Inflammatory macrophage treated with lipopolysaccharide for 1 hour (primary cell): ENCODE results near the gene LRRC15.
A peak's percentile ranks its signal among the peaks of the same experiment; 100 is the strongest.

Experiments
- DNase-seq, 2 donors: peaks; one replicate each; pipeline ENCODE4 v3.0.0-alpha.2; 2020 to 2022

Gene LRRC15

DNA sequence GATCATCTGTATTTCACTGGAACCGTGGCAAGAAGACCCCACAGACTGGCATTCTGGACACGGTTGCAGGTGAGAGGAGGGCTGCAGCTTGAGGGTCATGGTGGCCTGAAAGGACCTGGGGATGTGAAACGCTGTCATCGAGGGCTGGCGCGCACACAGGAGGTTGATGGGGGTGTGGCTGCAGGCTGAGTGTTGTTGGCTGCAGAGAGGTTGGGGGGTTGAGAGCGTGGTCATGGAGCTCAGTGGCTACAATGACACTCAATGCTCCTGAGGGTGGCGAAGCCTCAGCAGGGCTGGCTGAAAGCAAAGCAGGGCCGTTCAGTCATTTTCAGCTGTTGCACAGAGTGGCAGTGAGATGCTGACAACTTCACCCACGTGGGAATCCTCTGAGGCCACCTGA, 39.4 kb downstream of the LRRC15 start:
- no peak for DNase-seq

DNA sequence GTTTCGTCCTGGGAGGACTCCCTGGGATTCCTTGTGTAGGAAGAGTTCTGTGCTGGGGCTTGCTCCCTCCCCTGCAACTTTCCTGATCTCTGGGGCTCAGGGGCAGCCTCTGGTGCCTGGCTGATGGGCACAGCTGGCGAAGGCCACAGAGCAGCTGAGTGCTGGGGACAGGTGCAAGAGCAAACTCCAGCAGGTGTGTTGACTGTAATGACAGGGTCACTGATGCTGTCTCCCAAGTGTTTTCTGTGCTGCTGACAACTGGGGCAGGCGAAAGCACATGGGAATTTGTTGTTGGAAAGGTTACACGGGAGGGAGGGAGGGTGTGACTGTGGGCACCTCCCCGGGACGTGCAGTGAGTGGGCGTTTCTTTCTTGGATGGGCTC, 40.0 kb downstream of the LRRC15 start:
- no peak for DNase-seq

DNA sequence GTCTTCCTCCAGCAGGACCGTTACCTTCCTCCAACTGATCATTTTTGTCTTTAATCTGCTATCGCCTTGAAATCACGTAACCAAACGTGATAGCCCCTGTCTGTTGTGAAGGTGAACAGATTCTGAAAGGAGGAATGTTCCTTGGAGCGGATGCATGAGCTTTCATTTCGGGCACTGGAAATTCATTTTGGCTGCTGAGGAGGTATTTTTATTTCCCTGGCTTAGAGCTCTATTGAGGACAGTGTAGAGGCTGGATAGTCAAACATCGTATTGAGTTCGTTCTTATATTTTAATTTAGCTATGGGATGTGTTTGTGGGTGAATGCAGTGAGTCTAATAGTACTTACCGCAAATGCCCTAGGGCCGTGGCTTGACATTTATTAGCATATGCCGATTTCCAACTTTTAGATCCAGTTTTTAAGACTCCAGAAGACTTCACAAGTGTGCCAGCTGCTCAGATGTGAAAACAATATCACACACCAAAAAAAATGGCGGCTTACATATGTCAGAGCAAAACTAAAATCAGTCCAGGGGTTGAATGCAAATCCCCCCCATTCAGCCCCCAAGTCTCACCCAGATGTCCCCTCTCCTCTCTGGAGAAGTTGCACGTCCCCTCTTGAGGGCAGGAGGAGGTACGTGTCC, 40.5 kb downstream of the LRRC15 start:
- no peak for DNase-seq

DNA sequence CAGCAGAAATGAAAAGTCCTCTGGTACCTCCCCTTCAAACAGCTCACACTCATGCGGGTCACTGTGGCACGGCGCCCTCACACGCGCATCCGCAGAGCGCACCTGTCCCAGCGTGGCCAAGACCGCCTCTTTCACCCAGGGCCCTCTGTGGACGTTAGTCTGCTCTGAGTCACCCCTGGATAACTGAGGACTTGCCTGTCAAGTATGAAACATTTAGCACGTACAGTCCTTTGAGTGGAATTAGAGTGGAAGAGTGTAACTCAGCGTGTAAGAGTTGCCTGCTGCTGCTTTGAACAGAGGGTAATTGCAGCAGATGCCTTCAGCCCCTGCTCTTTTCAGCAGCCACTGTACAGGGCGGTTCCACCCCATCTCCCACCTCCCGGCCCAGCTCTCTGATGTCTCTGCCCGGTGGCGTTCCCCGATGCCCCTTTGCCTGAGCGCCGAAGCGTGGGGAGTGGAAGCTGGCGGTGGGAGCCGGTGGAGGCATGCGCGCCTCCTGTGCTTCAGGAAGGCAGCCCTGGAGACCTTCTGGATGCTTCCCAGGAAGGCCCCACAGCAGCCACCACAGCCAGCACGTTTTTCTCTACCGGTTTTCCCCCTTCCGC, 41.4 kb downstream of the LRRC15 start:
- no peak for DNase-seq

DNA sequence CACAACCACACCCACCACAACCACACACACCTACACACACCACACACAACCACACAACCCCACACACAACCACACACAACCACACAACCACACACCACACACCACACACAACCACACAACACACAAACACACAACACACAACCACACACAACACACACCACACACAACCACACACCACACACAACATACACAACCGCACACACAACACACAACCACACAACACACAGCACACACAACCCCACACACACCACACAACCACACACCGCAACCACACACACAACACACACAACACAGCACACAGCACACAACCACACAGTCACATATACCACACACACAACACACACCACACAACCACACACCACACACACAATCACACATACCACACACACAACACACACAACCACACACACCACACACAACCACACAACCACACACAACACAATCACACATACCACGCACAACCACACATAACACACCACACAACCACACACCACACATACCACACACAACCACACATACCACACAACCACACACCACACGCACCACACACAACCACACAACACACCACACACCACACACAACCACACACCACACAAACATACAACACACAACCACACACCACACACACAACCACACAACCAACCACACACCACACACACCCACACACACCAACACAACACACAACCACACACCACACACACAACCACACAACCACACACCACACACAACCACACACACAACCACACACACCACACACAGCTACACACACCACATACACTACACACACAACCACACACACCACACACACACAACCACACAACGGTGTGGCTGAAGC, 42.1 kb downstream of the LRRC15 start:
- DNase-seq = no peak

GRCh38 chr3:194326968-194327217, 42.6 kb downstream of the LRRC15 start:
- DNase-seq = no peak

DNA sequence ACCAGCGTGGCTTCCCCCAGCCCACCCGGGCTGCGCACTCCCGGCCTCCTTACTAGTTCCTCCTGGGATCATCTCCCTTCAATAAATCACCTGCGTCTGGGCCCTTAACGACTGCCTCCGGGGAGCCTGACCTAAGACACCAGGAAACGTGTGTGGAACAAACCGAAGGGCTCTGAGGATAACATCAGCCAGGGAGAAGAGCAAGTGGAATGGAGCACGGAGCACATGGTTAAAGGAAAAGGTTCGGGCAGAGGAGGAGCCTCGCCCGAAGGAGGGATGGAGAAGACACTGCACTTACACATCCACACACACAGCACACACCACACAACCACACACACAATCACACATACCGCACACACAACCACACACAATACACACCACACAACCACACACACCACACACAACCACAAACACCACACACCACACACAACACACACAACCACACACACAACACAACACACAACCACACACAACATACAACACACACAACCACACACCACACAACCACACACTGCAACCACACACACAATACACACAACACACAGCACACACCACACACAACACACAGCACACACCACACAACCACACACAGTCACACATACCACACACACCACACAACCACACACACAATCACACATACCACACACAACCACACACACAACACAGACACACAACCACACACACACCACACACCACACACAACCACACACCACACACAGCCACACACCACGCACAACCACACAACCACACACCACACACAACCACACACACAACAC, 43.2 kb downstream of the LRRC15 start:
- DNase-seq = no peak

DNA sequence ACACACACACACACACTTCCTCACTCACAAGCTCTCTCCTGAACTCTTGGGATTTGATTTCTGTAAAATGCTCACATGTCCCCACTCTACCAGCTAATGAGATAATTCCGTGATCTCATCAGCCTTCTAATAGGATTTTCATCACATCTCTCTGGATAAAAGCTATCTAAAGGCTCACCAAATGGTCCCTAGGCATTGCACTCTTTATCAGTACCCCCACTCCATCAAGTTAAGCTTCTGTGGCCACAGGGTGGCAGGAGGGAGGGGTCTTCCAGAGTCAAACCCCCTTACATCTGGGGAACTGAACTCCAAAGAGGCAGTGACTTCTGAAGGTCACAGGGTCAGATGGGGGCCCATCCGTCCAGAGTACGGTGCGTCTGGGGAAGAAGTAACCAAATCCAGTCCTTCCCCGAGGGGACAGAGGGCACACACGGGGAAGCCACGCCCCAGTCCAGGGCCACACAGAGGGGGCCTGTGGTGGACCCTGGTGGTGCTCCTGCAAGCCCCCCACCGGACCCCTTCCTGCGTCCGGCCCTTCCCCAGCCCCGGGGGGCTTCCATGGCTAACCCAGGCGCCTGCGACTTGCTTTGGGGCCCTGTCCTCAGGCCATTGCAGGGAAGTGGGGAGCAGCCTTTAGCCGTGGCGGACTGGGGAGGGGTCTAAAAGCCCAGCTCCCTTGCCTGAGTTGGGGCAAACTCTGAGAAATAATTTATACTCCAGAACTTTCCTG, 44.0 kb downstream of the LRRC15 start:
- no peak for DNase-seq

DNA sequence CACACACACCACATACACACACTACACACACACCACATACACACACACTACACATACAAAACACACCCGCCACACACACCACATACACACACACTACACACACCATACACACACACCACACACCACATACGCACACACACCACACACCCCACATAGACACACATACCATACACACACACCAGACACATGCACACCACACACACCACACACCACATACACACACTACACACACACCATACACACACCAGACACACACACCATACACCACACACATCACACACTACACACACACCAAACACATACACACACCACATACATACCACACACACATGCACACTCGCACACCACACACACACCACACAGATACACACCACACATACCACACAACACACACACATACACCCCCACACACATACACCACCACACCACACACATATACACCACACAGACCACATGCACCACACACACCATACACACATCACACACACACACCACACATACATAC, 44.7 kb downstream of the LRRC15 start:
- DNase-seq = no peak

- peak; percentile 30 to 58 for DNase-seq
These were observed 45.5 kb downstream of the LRRC15 start for GRCh38 chr3:194323785-194324735.

- peak in 1 of 2 donors; percentile 43 for DNase-seq
These were observed 46.8 kb downstream of the LRRC15 start for GRCh38 chr3:194322678-194323211.

DNA sequence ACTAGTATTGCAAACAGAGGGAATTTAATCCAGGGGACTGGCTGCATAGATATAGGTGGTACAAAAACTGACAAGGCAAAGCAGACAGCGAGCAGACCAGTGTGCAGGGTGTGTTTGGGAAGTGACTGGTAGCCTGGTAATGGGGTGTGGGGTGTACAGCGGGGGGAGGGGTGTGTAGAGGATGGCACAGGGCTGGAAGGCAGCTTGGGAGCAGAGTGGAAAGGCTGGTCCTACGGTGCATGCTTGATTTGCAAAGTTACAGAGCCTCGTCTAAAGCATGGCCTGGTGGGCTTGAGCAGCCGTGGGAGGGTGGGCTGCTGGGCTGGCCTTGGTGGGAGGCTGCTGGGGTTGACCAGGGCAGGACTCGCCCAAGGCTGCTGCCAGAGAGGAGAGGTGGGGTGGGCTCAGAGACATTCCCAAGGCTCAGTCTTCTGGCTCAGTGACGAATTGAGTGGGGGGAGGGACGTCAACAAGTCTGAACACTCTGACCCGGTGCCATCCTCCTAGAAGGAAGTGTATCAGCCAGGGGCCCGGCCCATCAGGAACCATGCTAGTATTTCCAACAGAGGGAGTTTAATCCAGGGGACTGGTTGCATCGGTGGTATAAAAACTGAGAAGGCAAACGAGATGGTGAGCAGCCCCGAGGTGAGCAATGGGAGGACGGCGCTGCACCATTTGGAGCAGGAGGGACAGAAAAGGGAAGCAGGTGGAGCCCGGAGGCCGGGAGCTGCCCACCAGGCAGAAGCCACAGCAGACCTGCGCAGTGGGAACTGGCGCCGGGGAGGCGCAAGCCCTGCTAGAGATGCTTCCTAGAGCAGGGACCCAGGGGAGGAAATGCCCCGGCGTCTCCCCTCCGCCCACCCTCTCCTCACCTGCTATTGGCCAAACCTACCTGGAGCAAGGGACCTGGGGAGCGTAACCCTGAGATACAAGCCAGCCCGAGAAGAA, 47.6 kb downstream of the LRRC15 start:
- DNase-seq = no peak

DNA sequence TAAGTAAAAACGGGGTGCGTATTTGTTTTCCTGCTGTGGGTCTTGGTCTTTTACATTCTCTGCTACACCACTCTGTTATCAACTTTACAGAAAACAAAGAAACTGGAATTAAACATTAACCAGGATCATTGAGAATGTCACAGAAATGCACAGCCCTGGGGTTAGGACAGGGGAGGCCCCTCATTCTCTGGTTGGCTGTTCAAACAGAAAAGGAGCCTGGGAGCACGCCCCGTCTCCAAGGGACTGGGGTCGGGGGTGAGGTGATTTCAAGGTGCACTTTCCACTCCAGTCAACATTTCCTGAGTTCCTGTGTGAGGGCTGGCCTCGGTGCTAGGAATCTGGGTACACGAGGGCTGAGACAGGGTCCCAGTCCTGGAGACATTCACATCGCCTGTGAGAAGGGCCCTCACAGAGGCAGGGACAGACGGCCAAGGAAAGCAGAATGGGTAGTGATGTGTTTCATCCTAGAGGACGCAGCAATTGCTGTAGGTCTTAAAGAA, 48.7 kb downstream of the LRRC15 start:
- DNase-seq = no peak

GRCh38 chr3:194320100-194320499, 49.4 kb downstream of the LRRC15 start:
- DNase-seq = no peak

- DNase-seq = no peak
These were observed 50.9 kb downstream of the LRRC15 start for GRCh38 chr3:194318511-194319161.

- DNase-seq = no peak
These were observed 52.6 kb downstream of the LRRC15 start for GRCh38 chr3:194316918-194317317.

- no peak for DNase-seq
These were observed 53.6 kb downstream of the LRRC15 start for GRCh38 chr3:194315965-194316361.

- peak; percentile 44 to 92 for DNase-seq
These were observed 54.2 kb downstream of the LRRC15 start for GRCh38 chr3:194315088-194315964.
